Mesenchymal stem cell (in vitro differentiated cells and primary cell): Measurements from ENCODE around the gene PAX1.

Source experiments
- DNase-seq: peaks from one replicate; pipeline ENCODE4 v3.0.0-alpha.2; 2013
- H2AFZ ChIP-seq: one replicate; pipeline ENCODE4 v1.6.1; 2013; ENCODE audit warnings: low read depth, mild to moderate bottlenecking, control low read depth, inconsistent platforms, low read length, moderate library complexity
- H2AK5ac ChIP-seq: 2 replicates; pipeline ENCODE4 v1.6.1; 2013; ENCODE audit warnings: low read length, moderate library complexity, mild to moderate bottlenecking, inconsistent platforms; ENCODE audit not compliant: severe bottlenecking
- H2BK120ac ChIP-seq: one replicate; pipeline ENCODE4 v1.6.1; 2013; ENCODE audit warnings: low read depth, mild to moderate bottlenecking, inconsistent platforms, low read length, moderate library complexity
- H2BK12ac ChIP-seq, 2 experiments: one replicate each; pipeline ENCODE4 v1.6.1; 2013; ENCODE audit warnings: inconsistent platforms in 2 of 2, low read length in 2 of 2, mild to moderate bottlenecking in 2 of 2, moderate library complexity in 2 of 2, control low read depth in 1 of 2
- H2BK15ac ChIP-seq: one replicate; pipeline ENCODE4 v1.6.1; 2013; ENCODE audit warnings: mild to moderate bottlenecking, low read depth, inconsistent platforms; ENCODE audit not compliant: poor library complexity, severe bottlenecking
- H2BK5ac ChIP-seq: 2 replicates; pipeline ENCODE4 v1.6.1; 2013; ENCODE audit warnings: low read depth, mild to moderate bottlenecking, low read length, control low read depth, inconsistent platforms; ENCODE audit not compliant: poor library complexity, severe bottlenecking
- H3K14ac ChIP-seq, 2 experiments: one replicate each; pipeline ENCODE4 v1.6.1; 2013; ENCODE audit warnings: inconsistent platforms in 2 of 2, low read length in 2 of 2, control low read depth in 1 of 2, mild to moderate bottlenecking in 1 of 2, moderate library complexity in 1 of 2
- H3K18ac ChIP-seq, 2 experiments: one replicate each; pipeline ENCODE4 v1.6.1; 2013; ENCODE audit warnings: inconsistent platforms in 2 of 2, low read length in 2 of 2, control low read depth in 1 of 2, low read depth in 1 of 2, mild to moderate bottlenecking in 1 of 2
- H3K23ac ChIP-seq, 2 experiments: one replicate each; pipeline ENCODE4 v1.6.1; 2013; ENCODE audit warnings: inconsistent platforms in 2 of 2, low read length in 2 of 2, mild to moderate bottlenecking in 2 of 2, moderate library complexity in 2 of 2, control low read depth in 1 of 2
- H3K27ac ChIP-seq: 2 replicates; pipeline ENCODE4 v1.5.1; 2013; ENCODE audit warnings: mild to moderate bottlenecking, moderate library complexity, low read length, control low read depth, inconsistent platforms; ENCODE audit not compliant: poor library complexity, severe bottlenecking
- H3K27me3 ChIP-seq, 2 experiments: 2 replicates each; pipeline versions ENCODE4 v1.6.1 to v1.7.0; 2013; ENCODE audit warnings: low read length in 2 of 2, mild to moderate bottlenecking in 2 of 2, moderate library complexity in 2 of 2, control low read depth in 1 of 2, inconsistent platforms in 1 of 2; ENCODE audit not compliant: control insufficient read depth in 1 of 2, insufficient read depth in 1 of 2
- H3K36me3 ChIP-seq, 2 experiments: 2 replicates each; pipeline versions ENCODE4 v1.6.1 to v1.7.0; 2013; ENCODE audit warnings: low read length in 2 of 2, control low read depth in 1 of 2, inconsistent platforms in 1 of 2, low read depth in 1 of 2, mild to moderate bottlenecking in 1 of 2; ENCODE audit not compliant: insufficient read depth in 2 of 2, control insufficient read depth in 1 of 2
- H3K4ac ChIP-seq, 2 experiments: one replicate each; pipeline ENCODE4 v1.6.1; 2013; ENCODE audit warnings: inconsistent platforms in 2 of 2, low read length in 2 of 2, mild to moderate bottlenecking in 2 of 2, moderate library complexity in 2 of 2, control low read depth in 1 of 2, low read depth in 1 of 2
- H3K4me1 ChIP-seq: 2 replicates; pipeline ENCODE4 v1.6.1; 2013; ENCODE audit warnings: low read depth, low read length, control low read depth; ENCODE audit not compliant: control insufficient read depth, insufficient read depth
- H3K4me2 ChIP-seq: 2 replicates; pipeline ENCODE4 v1.6.1; 2013; ENCODE audit warnings: low read length, mild to moderate bottlenecking, inconsistent platforms; ENCODE audit not compliant: poor library complexity, severe bottlenecking
- H3K4me3 ChIP-seq, 2 experiments: 2 replicates each; pipeline versions ENCODE4 v1.5.1 to v1.7.0; 2013; ENCODE audit warnings: low read length in 2 of 2, mild to moderate bottlenecking in 2 of 2, control low read depth in 1 of 2, low read depth in 1 of 2; ENCODE audit not compliant: insufficient read depth in 1 of 2
- H3K79me1 ChIP-seq: replicated peaks from 2 replicates; pipeline ENCODE4 v1.6.1; 2013; ENCODE audit warnings: mild to moderate bottlenecking, control low read depth, low read length, inconsistent platforms; ENCODE audit not compliant: poor library complexity, severe bottlenecking
- H3K9ac ChIP-seq: 2 replicates; pipeline ENCODE4 v1.7.0; 2013; ENCODE audit warnings: mild to moderate bottlenecking, low read length, moderate library complexity
- H3K9me3 ChIP-seq: 2 replicates; pipeline ENCODE4 v1.7.0; 2013; ENCODE audit warnings: mild to moderate bottlenecking, low read length; ENCODE audit not compliant: control insufficient read depth
- H4K8ac ChIP-seq: one replicate; pipeline ENCODE4 v1.6.1; 2013; ENCODE audit warnings: inconsistent platforms, mild to moderate bottlenecking, low read length, moderate library complexity
- H4K91ac ChIP-seq: one replicate; pipeline ENCODE4 v1.6.1; 2013; ENCODE audit warnings: mild to moderate bottlenecking, low read length, inconsistent platforms
- WGBS: methylation state at CpG from one replicate; pipeline ENCODE4 v1.1.7; 2013; ENCODE audit warnings: mixed read lengths; 5-methylcytosine and 5-hydroxymethylcytosine counted together

The PAX1 gene

GRCh38 chr20:21677781-21678180 is 27.7 kb upstream of the PAX1 start:
- Histone ChIP-seq H3K9me3 (no peaks in the 10 kb centered on the region), H2BK12ac (no peak overlapping the region), H3K4me2 (no peak overlapping the region), H3K36me3 (no peaks in the 10 kb centered on the region), H3K79me1 (no peaks in the 10 kb centered on the region), H3K27ac (no peak overlapping the region), H2AFZ (no peak overlapping the region), H3K4ac (no peak overlapping the region), H3K18ac (no peak overlapping the region), H2BK5ac (no peak overlapping the region), H4K91ac (no peak overlapping the region), H2AK5ac (no peak overlapping the region), H3K9ac (no peak overlapping the region), H2BK120ac (no peak overlapping the region), H3K14ac (no peak overlapping the region), H3K27me3 (no peaks in the 10 kb centered on the region), H3K4me3 (no peak overlapping the region), H2BK15ac (no peak overlapping the region), H3K4me1 (no peaks in the 10 kb centered on the region), H4K8ac (no peak overlapping the region), H3K23ac (no peak overlapping the region)
- no peak for DNase-seq
- no CpG with 5 or more reads among the region's 3 CpGs for WGBS

DNA sequence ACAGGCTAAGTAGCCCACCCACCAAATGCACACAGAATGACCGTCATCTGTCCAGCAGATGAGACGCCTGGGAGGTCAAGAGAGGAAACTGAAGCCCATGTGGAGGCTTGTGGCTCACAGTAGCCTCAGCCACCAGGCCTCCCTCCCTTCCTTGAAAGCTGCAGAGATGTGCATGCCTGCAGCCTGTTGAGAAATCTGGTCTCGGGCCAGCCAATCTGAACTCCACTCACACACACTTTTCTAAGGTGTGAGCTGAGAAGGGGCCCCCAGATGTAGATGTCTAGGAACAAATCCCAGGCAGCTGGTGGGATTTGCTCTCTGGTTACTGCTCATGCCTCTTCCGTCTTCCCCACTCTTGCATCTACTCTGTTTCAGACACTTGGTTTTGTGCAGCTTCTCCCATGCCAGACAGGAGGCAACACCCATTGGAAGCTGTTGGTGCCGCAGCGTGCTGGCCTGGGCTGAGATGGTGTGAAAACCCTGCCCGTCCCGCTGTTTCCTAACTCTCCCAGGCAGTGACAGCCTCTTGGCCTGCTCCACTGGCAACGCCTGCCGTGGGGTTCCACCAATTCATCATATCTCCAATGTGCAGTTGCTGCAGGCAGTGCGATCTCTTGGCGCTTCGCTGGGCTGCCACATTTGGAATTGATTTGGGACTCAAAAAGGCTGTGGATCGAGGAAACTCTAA is 24.1 kb upstream of the PAX1 start:
- H3K27me3 ChIP-seq = peaks cover 0 to 11% of the 10 kb centered on the region in 2 experiments

GRCh38 chr20:21681922-21682318 is 23.5 kb upstream of the PAX1 start:
- Histone ChIP-seq H3K9me3 (no peaks in the 10 kb centered on the region), H2BK5ac (no peak overlapping the region), H3K4me1 (no peaks in the 10 kb centered on the region), H3K4me2 (no peak overlapping the region), H4K8ac (no peak overlapping the region), H2AFZ (no peak overlapping the region), H2AK5ac (no peak overlapping the region), H3K36me3 (no peaks in the 10 kb centered on the region), H3K23ac (no peak overlapping the region), H3K27ac (no peak overlapping the region), H3K9ac (peak overlapping the region; percentile 15), H3K4me3 (peak overlapping the region in 1 of 2 experiments; percentile 71), H3K14ac (no peak overlapping the region), H3K79me1 (no peaks in the 10 kb centered on the region), H3K18ac (no peak overlapping the region), H2BK120ac (no peak overlapping the region), H2BK12ac (no peak overlapping the region), H3K27me3 (peaks cover 0 to 11% of the 10 kb centered on the region in 2 experiments), H2BK15ac (no peak overlapping the region), H4K91ac (no peak overlapping the region), H3K4ac (no peak overlapping the region)
- 71% methylated on average over 10 of the region's 10 CpGs for WGBS
- no peak for DNase-seq

More for the DNA sequence above, 24.1 kb upstream of the PAX1 start:
- no peak for DNase-seq
- Histone ChIP-seq H3K23ac (no peak overlapping the region), H3K18ac (no peak overlapping the region), H3K79me1 (no peaks in the 10 kb centered on the region), H2AFZ (no peak overlapping the region), H2BK120ac (no peak overlapping the region), H3K9ac (peak overlapping the region; percentile 15), H2BK15ac (no peak overlapping the region), H3K4ac (no peak overlapping the region), H4K8ac (no peak overlapping the region), H4K91ac (no peak overlapping the region), H3K9me3 (no peaks in the 10 kb centered on the region), H2BK5ac (no peak overlapping the region), H3K14ac (no peak overlapping the region), H3K4me2 (no peak overlapping the region), H3K36me3 (no peaks in the 10 kb centered on the region), H3K4me1 (no peaks in the 10 kb centered on the region), H3K27ac (no peak overlapping the region), H2AK5ac (no peak overlapping the region), H2BK12ac (no peak overlapping the region), H3K4me3 (peak overlapping the region in 1 of 2 experiments; percentile 71)
- 77% methylated on average over 14 of the region's 14 CpGs for WGBS

GRCh38 chr20:21682521-21682954 is 22.9 kb upstream of the PAX1 start:
- Histone ChIP-seq H2BK15ac (no peak overlapping the region), H2AK5ac (no peak overlapping the region), H3K4me2 (no peak overlapping the region), H3K18ac (no peak overlapping the region), H2BK12ac (no peak overlapping the region), H3K36me3 (no peaks in the 10 kb centered on the region), H3K79me1 (no peaks in the 10 kb centered on the region), H3K9ac (no peak overlapping the region), H3K14ac (no peak overlapping the region), H4K8ac (no peak overlapping the region), H2AFZ (no peak overlapping the region), H3K27me3 (peaks cover 0 to 13% of the 10 kb centered on the region in 2 experiments), H3K23ac (no peak overlapping the region), H2BK120ac (no peak overlapping the region), H3K27ac (no peak overlapping the region), H3K4me3 (peak overlapping the region in 1 of 2 experiments; percentile 71), H3K4me1 (no peaks in the 10 kb centered on the region), H3K4ac (no peak overlapping the region), H2BK5ac (no peak overlapping the region), H3K9me3 (no peaks in the 10 kb centered on the region), H4K91ac (no peak overlapping the region)
- no peak for DNase-seq
- WGBS = 79% methylated on average over 8 of the region's 8 CpGs
